ENCODE results near the gene ZC2HC1C. TPM values are rescaled to one million over a fixed set of nuclear protein-coding genes. Genes with fewer than 3 reads are reported as not detected.

The ZC2HC1C gene
- total and polyA plus RNA-seq, 10 of the 15 experiments (the other 5 are each of a cell fraction or from before 2014, with no cell fraction given) = 0.92 to 3.7 (median 1.6) TPM

DNA sequence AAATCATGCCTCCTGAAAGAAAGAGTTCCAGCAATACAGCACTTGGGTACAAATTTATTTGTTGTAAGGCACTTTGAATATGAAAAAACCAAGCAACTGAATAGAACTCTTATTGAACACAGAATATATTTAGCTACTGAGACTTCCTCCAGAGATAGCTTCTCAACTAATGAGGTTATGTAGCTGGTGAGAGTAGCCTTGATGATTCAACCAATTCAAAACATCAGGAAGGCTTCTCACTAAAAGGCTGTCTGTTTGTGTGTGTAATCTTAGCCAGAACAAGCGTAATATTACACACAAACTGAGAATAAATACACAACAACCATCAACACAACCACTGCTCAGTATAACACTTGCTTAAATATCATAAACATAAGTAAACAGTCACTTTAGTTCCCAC is 46.3 kb upstream of the ZC2HC1C start:
- Histone ChIP-seq H3K79me2 (ENCODE audit: control insufficient read depth, insufficient read depth, low read length) (no peaks in the 10 kb centered on the region), H4K20me1 (ENCODE audit: control insufficient read depth, insufficient read depth) (no peaks in the 10 kb centered on the region), H3K9ac (ENCODE audit: control insufficient read depth, insufficient read depth, low read length) (no peak overlapping the region), H3K27me3 (replicated peaks in 1 of 2; ENCODE audit: control insufficient read depth in 2 of 2, insufficient read depth in 2 of 2, low read length in 1 of 2) (no peaks in the 10 kb centered on the region), H3K4me3 (no peak overlapping the region), H3K9me3 (replicated peaks; ENCODE audit: control insufficient read depth, insufficient read depth, low read length) (no peaks in the 10 kb centered on the region), H3K4me1 (ENCODE audit: control insufficient read depth, insufficient read depth, low read length) (no peaks in the 10 kb centered on the region), H3K4me2 (ENCODE audit: control insufficient read depth, insufficient read depth) (no peak overlapping the region), H3K27ac (ENCODE audit: control insufficient read depth, insufficient read depth) (no peak overlapping the region), H2AFZ (ENCODE audit: control insufficient read depth, low read depth, low read length) (no peak overlapping the region), H3K36me3 (ENCODE audit: control insufficient read depth in 2 of 2, insufficient read depth in 2 of 2, low read length in 1 of 2) (peaks cover 1 to 13% of the 10 kb centered on the region in 2 experiments; a peak in 2 of 4 replicates)
- in situ Hi-C loops (cut with MboI) (no loop called here), intact Hi-C loops (cut with micrococcal nuclease; ENCODE audit: unreplicated experiment) (no loop called here)
- FAIRE-seq (no peak), DNase-seq (ENCODE audit: low read depth, low spot score) (no peak), ATAC-seq (no peak)
- TF ChIP-seq SMAD5 (IDR thresholded peaks at IDR 0.05; ENCODE audit: low read depth) (no peak), ZBED1 (IDR thresholded peaks at IDR 0.05; ENCODE audit: borderline replicate concordance) (no peak), TAF1 (IDR thresholded peaks at IDR 0.05; ENCODE audit: borderline replicate concordance, low read depth, low read length) (no peak), ZNF217 (IDR thresholded peaks at IDR 0.05) (no peak), SIX5 (IDR thresholded peaks at IDR 0.05; ENCODE audit: low read depth, low read length, severe bottlenecking) (no peak), GATAD2B (conservative IDR thresholded peaks at IDR 0.05; ENCODE audit: low read depth) (no peak)
- TF ChIP-seq, protein P1, sequence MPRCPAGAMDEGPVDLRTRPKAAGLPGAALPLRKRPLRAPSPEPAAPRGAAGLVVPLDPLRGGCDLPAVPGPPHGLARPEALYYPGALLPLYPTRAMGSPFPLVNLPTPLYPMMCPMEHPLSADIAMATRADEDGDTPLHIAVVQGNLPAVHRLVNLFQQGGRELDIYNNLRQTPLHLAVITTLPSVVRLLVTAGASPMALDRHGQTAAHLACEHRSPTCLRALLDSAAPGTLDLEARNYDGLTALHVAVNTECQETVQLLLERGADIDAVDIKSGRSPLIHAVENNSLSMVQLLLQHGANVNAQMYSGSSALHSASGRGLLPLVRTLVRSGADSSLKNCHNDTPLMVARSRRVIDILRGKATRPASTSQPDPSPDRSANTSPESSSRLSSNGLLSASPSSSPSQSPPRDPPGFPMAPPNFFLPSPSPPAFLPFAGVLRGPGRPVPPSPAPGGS (IDR thresholded peaks at IDR 0.05; ENCODE audit: borderline replicate concordance, insufficient read depth, low read depth, low read length, poor library complexity, severe bottlenecking) = no peak
- TF ChIP-seq, protein P2, sequence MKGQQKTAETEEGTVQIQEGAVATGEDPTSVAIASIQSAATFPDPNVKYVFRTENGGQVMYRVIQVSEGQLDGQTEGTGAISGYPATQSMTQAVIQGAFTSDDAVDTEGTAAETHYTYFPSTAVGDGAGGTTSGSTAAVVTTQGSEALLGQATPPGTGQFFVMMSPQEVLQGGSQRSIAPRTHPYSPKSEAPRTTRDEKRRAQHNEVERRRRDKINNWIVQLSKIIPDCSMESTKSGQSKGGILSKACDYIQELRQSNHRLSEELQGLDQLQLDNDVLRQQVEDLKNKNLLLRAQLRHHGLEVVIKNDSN (IDR thresholded peaks at IDR 0.05; ENCODE audit: borderline replicate concordance, extremely low read length, insufficient read depth, low read depth, low read length) = no peak
- ChIA-PET SMC1A (ENCODE audit: uncharacterized antibody, unreplicated experiment) (interaction anchor here (1.0 to 2.5 kb wide), 5 partner anchors 10 to 40 kb away, joined by 3 to 13 read pairs (median 4); partner anchors contain the start of gene ACYP1), POLR2A (interaction anchor here (1.5 kb wide), 1 partner anchor 9 kb away, joined by 4 read pairs; no protein-coding TSS in a partner anchor), CTCF (interaction anchor here (0.8 to 2.8 kb wide), 6 partner anchors 10 to 162 kb away, joined by 3 to 15 read pairs (median 8); no protein-coding TSS in a partner anchor), RAD21 (ENCODE audit: unreplicated experiment) (interaction anchor here (1.1 to 2.6 kb wide), 4 partner anchors 10 to 162 kb away, joined by 3 to 5 read pairs (median 4); no protein-coding TSS in a partner anchor)
- WGBS (ENCODE audit: insufficient coverage, insufficient replicate concordance, low lambda C conversion rate, missing lambda C conversion rate) = 94% methylated on average over 1 of the region's 1 CpG
- no TSS peak for BruUV-seq (replicated peaks)

Data from GM12878 (cell line).